NCI-H774 (cell line): ENCODE results near the gene SLC1A4.

Source experiments
- DNase-seq: peaks from one replicate; lab custom pipeline; 2025; lab: John Stamatoyannopoulos, UW

SLC1A4 gene

GRCh38 chr2:65054749-65055421, 65.7 kb downstream of the SLC1A4 start:
- no peak for DNase-seq

GRCh38 chr2:65055422-65056214, 66.4 kb downstream of the SLC1A4 start:
- DNase-seq = peak; percentile 47

DNA sequence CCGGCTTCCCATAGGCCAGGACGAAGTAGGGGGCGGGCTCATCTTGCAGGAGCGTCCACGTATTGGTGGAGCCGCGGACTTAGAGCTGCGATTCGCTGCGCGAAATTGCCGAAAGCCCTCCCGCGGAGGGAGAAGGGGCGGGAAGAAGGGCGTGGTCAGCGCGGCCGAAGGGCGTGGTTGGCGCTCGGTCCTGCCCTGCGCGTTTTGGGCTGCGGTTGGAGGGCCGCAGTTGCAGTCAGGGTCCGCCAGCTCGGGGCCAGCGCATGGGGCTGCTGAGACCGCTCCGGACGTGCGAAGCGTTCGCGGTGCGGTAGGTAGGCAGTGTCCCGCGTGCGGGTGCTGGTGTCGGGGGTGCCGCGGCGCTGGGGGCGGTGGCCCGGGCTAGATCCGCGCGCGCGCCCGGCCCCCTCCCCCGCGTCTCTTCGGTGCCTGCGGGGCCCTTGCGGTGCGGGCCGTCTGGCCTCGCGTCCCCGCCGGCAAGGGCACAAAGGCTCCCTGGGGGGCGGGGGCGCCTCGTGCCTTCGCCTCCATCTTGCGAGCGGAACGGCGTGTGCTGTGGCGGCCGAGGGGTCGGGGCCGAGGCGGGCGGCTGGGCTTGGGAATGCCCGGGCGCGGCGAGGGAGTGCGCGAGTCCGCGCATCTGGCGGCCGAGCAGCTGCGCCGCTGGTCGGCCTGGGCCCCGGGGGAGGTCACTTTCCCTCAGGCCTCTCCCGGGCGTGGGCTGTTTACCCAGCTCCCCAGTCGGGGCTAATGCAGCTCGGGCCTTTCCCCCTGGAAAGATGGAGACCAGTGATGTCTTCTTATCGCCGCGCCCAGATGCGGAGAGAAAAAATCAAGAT, 67.2 kb downstream of the SLC1A4 start, which contains the start of gene CEP68:
CEP68 (plus strand) TSS at position 202 of the 839 bp plus-strand sequence. CDS start 13,029 bp downstream, outside the sequence.
- peak; percentile 94 for DNase-seq

DNA sequence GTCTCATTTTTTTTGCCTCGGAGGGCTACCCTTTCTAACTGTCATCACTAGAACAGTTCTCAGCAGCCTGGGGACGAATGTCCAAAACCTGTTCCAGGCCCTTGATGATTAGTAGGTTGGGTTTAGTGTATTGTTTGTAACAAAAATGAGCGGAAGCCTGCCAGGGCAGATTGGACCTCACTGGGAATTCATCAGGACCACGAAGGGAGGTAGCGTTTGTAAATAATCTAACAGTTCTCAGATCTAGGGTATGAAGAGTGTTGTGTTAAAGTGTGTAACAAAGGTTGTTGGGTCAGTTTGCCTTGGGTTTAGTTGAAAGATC, 67.8 kb downstream of the SLC1A4 start:
- DNase-seq = no peak

- DNase-seq = peak; percentile 3
Observed at GRCh38 chr2:65057391-65058052, 68.3 kb downstream of the SLC1A4 start.

DNA sequence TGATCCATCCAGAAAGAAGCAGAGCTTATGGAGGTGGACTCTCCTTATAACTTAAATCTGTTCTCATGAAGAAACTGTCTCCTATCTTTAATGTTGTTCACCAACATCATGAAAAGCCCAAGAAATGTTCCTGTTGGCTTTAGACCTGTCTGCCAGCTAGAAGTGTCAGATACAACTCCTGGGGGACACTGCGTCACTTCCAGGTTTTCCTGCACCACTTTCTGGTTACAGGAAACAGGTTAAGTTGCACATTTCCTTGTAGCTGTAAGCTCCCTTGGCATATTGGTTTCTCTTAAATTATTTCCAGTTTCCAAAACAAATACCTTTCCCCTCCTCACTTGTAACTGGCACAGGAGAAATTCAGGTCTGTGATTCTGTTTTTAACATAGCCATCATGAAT, 69.9 kb downstream of the SLC1A4 start:
- DNase-seq = no peak

- no peak for DNase-seq
Observed at GRCh38 chr2:65061146-65061909, 72.1 kb downstream of the SLC1A4 start.

DNA sequence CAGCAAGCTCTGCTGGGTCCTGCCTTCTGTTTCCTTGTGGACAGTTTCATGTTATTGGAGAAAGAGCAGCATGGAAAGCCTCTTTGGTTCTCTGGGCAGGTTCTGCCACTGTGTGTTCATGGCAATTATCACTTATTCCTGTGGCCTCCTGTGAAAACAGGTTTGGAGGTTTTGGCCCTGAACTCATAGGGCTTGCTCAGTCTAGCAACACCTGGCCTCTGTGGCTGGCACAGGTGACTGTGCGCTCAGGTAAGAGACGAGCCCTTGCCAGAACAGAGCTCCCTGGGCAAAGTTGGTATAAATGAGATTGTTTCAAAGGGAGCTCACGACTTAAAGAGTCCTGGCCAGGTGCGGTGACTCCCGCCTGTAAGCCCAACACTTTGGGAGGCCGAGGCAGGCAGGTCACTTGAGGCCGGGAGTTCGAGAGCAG, 72.7 kb downstream of the SLC1A4 start:
- DNase-seq = no peak

GRCh38 chr2:65062843-65063825, 73.9 kb downstream of the SLC1A4 start:
- DNase-seq = no peak

DNA sequence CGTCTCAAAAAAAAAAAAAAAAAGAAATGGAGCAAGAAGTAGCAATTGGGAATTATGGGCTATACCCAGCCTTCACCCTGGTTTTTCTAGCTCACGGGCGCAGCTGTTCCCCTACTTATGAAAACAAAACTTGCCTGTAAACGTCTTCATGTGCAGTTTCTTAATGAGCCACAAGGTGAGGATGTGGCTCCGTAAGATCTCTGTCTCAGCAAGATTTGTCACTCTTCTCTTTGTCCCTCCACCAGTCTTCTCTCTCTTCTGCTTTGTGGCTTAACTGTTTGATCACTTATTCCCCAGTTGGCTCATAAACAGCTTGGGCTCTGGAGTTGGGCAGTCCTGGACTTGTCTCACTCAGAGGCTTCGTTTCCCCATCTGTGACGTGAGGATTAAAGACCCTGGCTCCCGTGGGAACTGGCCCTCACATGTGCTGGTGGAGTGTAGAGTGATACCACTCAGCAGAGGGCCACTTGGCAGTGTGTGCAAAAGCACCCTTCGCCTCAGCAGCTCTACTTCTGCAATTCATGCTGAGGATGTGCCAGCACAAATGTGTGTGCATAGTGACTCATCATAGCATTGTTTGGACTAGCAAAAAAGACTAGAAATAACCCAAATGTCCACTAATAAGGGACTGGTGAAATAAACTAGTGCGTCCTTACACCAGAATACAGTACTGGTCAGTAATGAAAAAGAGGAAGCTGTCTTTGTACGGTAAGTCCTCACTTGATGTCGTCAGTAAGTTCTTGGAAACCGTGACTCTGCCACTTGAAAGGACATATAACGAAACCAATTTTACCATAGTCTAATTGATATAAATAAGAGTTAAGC, 75.7 kb downstream of the SLC1A4 start:
- no peak for DNase-seq

- no peak for DNase-seq
Observed at GRCh38 chr2:65067806-65068553, 78.8 kb downstream of the SLC1A4 start.

DNA sequence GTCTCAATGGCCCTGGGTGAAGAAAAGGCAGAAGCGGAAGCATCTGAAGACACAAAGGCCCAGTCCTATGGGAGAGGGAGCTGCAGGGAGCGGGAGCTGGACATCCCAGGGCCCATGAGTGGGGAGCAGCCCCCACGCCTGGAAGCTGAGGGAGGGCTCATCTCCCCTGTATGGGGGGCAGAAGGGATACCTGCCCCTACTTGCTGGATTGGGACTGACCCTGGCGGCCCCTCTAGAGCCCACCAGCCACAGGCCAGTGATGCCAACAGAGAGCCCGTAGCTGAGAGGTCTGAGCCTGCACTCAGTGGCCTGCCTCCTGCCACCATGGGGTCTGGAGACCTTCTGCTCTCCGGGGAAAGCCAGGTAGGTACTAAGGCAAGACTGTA, 80.2 kb downstream of the SLC1A4 start:
- no peak for DNase-seq

GRCh38 chr2:65070172-65070830, 81.1 kb downstream of the SLC1A4 start:
- DNase-seq = no peak

GRCh38 chr2:65070856-65071255, 81.7 kb downstream of the SLC1A4 start:
- DNase-seq = no peak

DNA sequence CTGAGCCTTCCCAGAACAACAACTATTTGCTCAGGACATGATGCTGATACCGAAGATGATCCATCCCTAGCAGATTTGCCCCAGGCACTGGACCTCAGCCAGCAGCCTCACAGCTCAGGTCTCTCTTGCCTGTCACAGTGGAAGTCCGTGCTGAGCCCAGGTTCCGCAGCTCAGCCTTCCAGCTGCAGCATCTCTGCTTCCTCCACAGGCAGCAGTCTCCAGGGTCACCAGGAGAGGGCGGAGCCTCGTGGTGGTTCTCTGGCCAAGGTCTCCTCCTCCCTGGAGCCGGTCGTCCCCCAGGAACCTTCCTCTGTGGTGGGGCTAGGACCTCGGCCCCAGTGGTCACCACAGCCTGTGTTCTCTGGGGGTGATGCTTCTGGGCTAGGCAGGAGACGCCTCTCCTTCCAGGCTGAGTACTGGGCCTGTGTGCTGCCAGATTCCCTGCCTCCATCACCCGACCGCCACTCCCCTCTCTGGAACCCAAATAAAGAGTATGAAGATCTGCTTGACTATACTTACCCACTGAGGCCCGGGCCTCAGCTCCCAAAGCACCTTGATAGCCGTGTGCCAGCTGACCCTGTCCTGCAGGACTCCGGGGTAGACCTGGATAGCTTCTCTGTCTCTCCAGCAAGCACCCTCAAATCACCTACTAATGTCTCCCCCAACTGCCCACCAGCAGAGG, 82.4 kb downstream of the SLC1A4 start:
- DNase-seq = no peak

DNA sequence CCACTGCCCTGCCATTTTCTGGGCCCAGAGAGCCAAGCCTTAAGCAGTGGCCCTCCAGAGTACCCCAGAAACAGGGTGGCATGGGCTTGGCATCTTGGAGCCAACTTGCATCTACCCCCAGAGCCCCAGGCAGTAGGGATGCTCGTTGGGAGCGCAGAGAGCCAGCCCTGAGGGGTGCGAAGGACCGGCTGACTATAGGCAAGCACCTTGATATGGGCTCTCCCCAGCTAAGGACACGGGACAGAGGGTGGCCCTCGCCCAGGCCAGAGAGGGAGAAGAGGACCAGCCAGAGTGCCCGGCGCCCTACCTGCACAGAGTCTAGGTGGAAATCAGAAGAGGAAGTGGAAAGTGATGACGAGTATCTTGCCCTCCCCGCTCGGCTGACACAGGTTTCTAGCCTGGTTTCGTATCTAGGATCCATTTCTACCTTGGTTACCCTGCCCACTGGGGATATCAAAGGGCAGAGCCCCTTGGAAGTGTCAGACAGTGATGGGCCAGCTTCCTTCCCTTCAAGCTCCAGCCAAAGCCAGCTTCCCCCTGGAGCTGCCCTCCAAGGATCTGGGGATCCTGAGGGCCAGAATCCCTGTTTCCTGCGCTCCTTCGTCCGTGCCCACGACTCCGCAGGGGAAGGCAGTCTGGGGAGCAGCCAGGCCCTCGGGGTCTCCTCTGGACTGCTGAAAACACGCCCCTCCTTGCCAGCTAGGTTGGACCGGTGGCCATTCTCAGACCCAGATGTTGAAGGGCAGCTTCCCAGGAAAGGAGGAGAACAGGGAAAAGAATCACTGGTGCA, 83.2 kb downstream of the SLC1A4 start:
- no peak for DNase-seq
